ENCODE measurements around the gene TUB. TPM values are rescaled to one million over a fixed set of nuclear protein-coding genes. Genes with fewer than 3 reads are reported as not detected.

The TUB gene
- total RNA-seq, 2 experiments from 2014 or later = 0.67 to 0.69 TPM

- peaks cover 18% of the 10 kb centered on the region for H3K27me3 Mint-ChIP-seq (ENCODE audit: low read depth)
- no peaks in the 10 kb centered on the region for H3K36me3 Mint-ChIP-seq (ENCODE audit: low read depth)
- H3K4me3 Mint-ChIP-seq = no peak overlapping the region
- no peak overlapping the region for H3K27ac Mint-ChIP-seq
- H3K9me3 Mint-ChIP-seq = no peaks in the 10 kb centered on the region
- H3K4me1 Mint-ChIP-seq (ENCODE audit: low read depth) = peaks cover 2% of the 10 kb centered on the region
- intact Hi-C loops (cut with micrococcal nuclease) = loop anchor here (1.0 kb wide), 1 partner anchor 81 kb away; no protein-coding TSS in a partner anchor
- CTCF ChIA-PET = interaction anchor here (1.5 to 10.8 kb wide), 5 partner anchors 11 to 101 kb away, joined by 3 to 90 read pairs (median 8); partner anchors contain the start of gene EIF3F
- no peak for DNase-seq
Observed at GRCh38 chr11:8087756-8088155, 6.7 kb downstream of the TUB start.

GRCh38 chr11:8089791-8090510 lies 8.9 kb downstream of the TUB start:
- no peak for DNase-seq
- intact Hi-C loops (cut with micrococcal nuclease) = loop anchor here (2.0 to 10.0 kb wide), 2 partner anchors 197 to 405 kb away; no protein-coding TSS in a partner anchor
- no peak overlapping the region for H3K27ac Mint-ChIP-seq
- CTCF ChIA-PET = interaction anchor here (0.6 to 10.8 kb wide), 14 partner anchors 8 to 197 kb away, joined by 3 to 90 read pairs (median 4); no protein-coding TSS in a partner anchor
- peaks cover 4% of the 10 kb centered on the region for H3K27me3 Mint-ChIP-seq (ENCODE audit: low read depth)
- peaks cover 2% of the 10 kb centered on the region for H3K4me1 Mint-ChIP-seq (ENCODE audit: low read depth)
- H3K36me3 Mint-ChIP-seq (ENCODE audit: low read depth) = no peaks in the 10 kb centered on the region
- no peaks in the 10 kb centered on the region for H3K9me3 Mint-ChIP-seq
- no peak overlapping the region for H3K4me3 Mint-ChIP-seq

GRCh38 chr11:8090756-8091155 lies 9.7 kb downstream of the TUB start:
- no peak overlapping the region for H3K27ac Mint-ChIP-seq
- intact Hi-C loops (cut with micrococcal nuclease) = loop anchor here (1.0 to 10.0 kb wide), 3 partner anchors 84 to 406 kb away; no protein-coding TSS in a partner anchor

GRCh38 chr11:8091721-8092120 lies 10.7 kb downstream of the TUB start:
- Mint-ChIP-seq H3K9me3 (no peaks in the 10 kb centered on the region), H3K27me3 (ENCODE audit: low read depth) (no peaks in the 10 kb centered on the region), H3K4me3 (no peak overlapping the region), H3K4me1 (ENCODE audit: low read depth) (peaks cover 2% of the 10 kb centered on the region), H3K27ac (no peak overlapping the region), H3K36me3 (ENCODE audit: low read depth) (no peaks in the 10 kb centered on the region)
- DNase-seq = no peak
- CTCF ChIA-PET = interaction anchor here (0.6 to 10.8 kb wide), 9 partner anchors 8 to 199 kb away, joined by 3 to 90 read pairs (median 5); no protein-coding TSS in a partner anchor
- intact Hi-C loops (cut with micrococcal nuclease) = loop anchor here (1.0 to 10.0 kb wide), 4 partner anchors 58 to 407 kb away; no protein-coding TSS in a partner anchor

More at GRCh38 chr11:8090756-8091155, 9.7 kb downstream of the TUB start:
- H3K4me3 Mint-ChIP-seq = no peak overlapping the region
- H3K27me3 Mint-ChIP-seq (ENCODE audit: low read depth) = peaks cover under 1% of the 10 kb centered on the region
- DNase-seq = peak; percentile 60
- no peaks in the 10 kb centered on the region for H3K36me3 Mint-ChIP-seq (ENCODE audit: low read depth)
- H3K9me3 Mint-ChIP-seq = no peaks in the 10 kb centered on the region
- CTCF ChIA-PET = interaction anchor here (1.0 to 10.8 kb wide), 14 partner anchors 9 to 198 kb away, joined by 3 to 90 read pairs (median 4); no protein-coding TSS in a partner anchor
- H3K4me1 Mint-ChIP-seq (ENCODE audit: low read depth) = peaks cover 2% of the 10 kb centered on the region

GRCh38 chr11:8092587-8093424 lies 11.8 kb downstream of the TUB start:
- CTCF ChIA-PET = interaction anchor here (0.6 to 10.8 kb wide), 6 partner anchors 11 to 543 kb away, joined by 3 to 90 read pairs (median 4); no protein-coding TSS in a partner anchor
- peak; percentile 69 for DNase-seq
- no peak overlapping the region for H3K4me3 Mint-ChIP-seq
- intact Hi-C loops (cut with micrococcal nuclease) = loop anchor here (1.0 to 10.0 kb wide), 2 partner anchors 60 to 408 kb away; no protein-coding TSS in a partner anchor
- H3K27ac Mint-ChIP-seq = no peak overlapping the region
- no peaks in the 10 kb centered on the region for H3K36me3 Mint-ChIP-seq (ENCODE audit: low read depth)
- no peaks in the 10 kb centered on the region for H3K9me3 Mint-ChIP-seq
- H3K4me1 Mint-ChIP-seq (ENCODE audit: low read depth) = peaks cover 2% of the 10 kb centered on the region
- no peaks in the 10 kb centered on the region for H3K27me3 Mint-ChIP-seq (ENCODE audit: low read depth)

GRCh38 chr11:8093931-8094575 lies 13.0 kb downstream of the TUB start:
- Mint-ChIP-seq H3K4me1 (ENCODE audit: low read depth) (peaks cover 2% of the 10 kb centered on the region), H3K4me3 (no peak overlapping the region), H3K36me3 (ENCODE audit: low read depth) (no peaks in the 10 kb centered on the region), H3K9me3 (no peaks in the 10 kb centered on the region), H3K27ac (no peak overlapping the region), H3K27me3 (ENCODE audit: low read depth) (no peaks in the 10 kb centered on the region)
- intact Hi-C loops (cut with micrococcal nuclease) = loop anchor here (10.0 kb wide), 1 partner anchor 409 kb away; no protein-coding TSS in a partner anchor
- no peak for DNase-seq
- CTCF ChIA-PET = interaction anchor here (1.2 to 10.8 kb wide), 5 partner anchors 10 to 89 kb away, joined by 3 to 90 read pairs (median 4); no protein-coding TSS in a partner anchor

- no peak overlapping the region for H3K27ac Mint-ChIP-seq
- peaks cover 2% of the 10 kb centered on the region for H3K4me1 Mint-ChIP-seq (ENCODE audit: low read depth)
- H3K36me3 Mint-ChIP-seq (ENCODE audit: low read depth) = no peaks in the 10 kb centered on the region
- H3K9me3 Mint-ChIP-seq = no peaks in the 10 kb centered on the region
- no peaks in the 10 kb centered on the region for H3K27me3 Mint-ChIP-seq (ENCODE audit: low read depth)
- H3K4me3 Mint-ChIP-seq = no peak overlapping the region
- DNase-seq = no peak
- CTCF ChIA-PET = interaction anchor here (1.2 to 10.8 kb wide), 5 partner anchors 9 to 89 kb away, joined by 3 to 90 read pairs (median 4); no protein-coding TSS in a partner anchor
- intact Hi-C loops (cut with micrococcal nuclease) = loop anchor here (10.0 kb wide), 1 partner anchor 410 kb away; no protein-coding TSS in a partner anchor
Observed at GRCh38 chr11:8094656-8095055, 13.6 kb downstream of the TUB start.

GRCh38 chr11:8095371-8095770 lies 14.4 kb downstream of the TUB start:
- H3K27ac Mint-ChIP-seq = no peak overlapping the region
- DNase-seq = no peak
- no peaks in the 10 kb centered on the region for H3K27me3 Mint-ChIP-seq (ENCODE audit: low read depth)
- no peaks in the 10 kb centered on the region for H3K36me3 Mint-ChIP-seq (ENCODE audit: low read depth)
- peaks cover 2% of the 10 kb centered on the region for H3K4me1 Mint-ChIP-seq (ENCODE audit: low read depth)
- H3K9me3 Mint-ChIP-seq = no peaks in the 10 kb centered on the region
- intact Hi-C loops (cut with micrococcal nuclease) = loop anchor here (10.0 kb wide), 1 partner anchor 411 kb away; no protein-coding TSS in a partner anchor
- H3K4me3 Mint-ChIP-seq = no peak overlapping the region
- CTCF ChIA-PET = interaction anchor here (1.1 to 10.8 kb wide), 6 partner anchors 9 to 108 kb away, joined by 3 to 90 read pairs (median 4); partner anchors contain the start of gene EIF3F

GRCh38 chr11:8095806-8096522 lies 15.0 kb downstream of the TUB start:
- Mint-ChIP-seq H3K4me1 (ENCODE audit: low read depth) (peaks cover 2% of the 10 kb centered on the region), H3K36me3 (ENCODE audit: low read depth) (no peaks in the 10 kb centered on the region), H3K27me3 (ENCODE audit: low read depth) (no peaks in the 10 kb centered on the region), H3K9me3 (no peaks in the 10 kb centered on the region), H3K4me3 (no peak overlapping the region), H3K27ac (no peak overlapping the region)
- CTCF ChIA-PET = interaction anchor here (0.6 to 10.8 kb wide), 8 partner anchors 9 to 109 kb away, joined by 3 to 92 read pairs (median 4); partner anchors contain the start of gene EIF3F
- intact Hi-C loops (cut with micrococcal nuclease) = loop anchor here (10.0 kb wide), 1 partner anchor 411 kb away; no protein-coding TSS in a partner anchor
- DNase-seq = no peak

- intact Hi-C loops (cut with micrococcal nuclease) = loop anchor here (10.0 kb wide), 1 partner anchor 412 kb away; no protein-coding TSS in a partner anchor
Observed at GRCh38 chr11:8096575-8096974, 15.6 kb downstream of the TUB start.

More at GRCh38 chr11:8096575-8096974, 15.6 kb downstream of the TUB start:
- no peak for DNase-seq
- H3K36me3 Mint-ChIP-seq (ENCODE audit: low read depth) = no peaks in the 10 kb centered on the region
- CTCF ChIA-PET = interaction anchor here (0.6 to 9.7 kb wide), 6 partner anchors 10 to 109 kb away, joined by 3 to 92 read pairs (median 9); partner anchors contain the start of gene EIF3F
- no peaks in the 10 kb centered on the region for H3K27me3 Mint-ChIP-seq (ENCODE audit: low read depth)
- H3K4me1 Mint-ChIP-seq (ENCODE audit: low read depth) = peaks cover 2% of the 10 kb centered on the region
- no peak overlapping the region for H3K4me3 Mint-ChIP-seq
- H3K27ac Mint-ChIP-seq = no peak overlapping the region
- H3K9me3 Mint-ChIP-seq = no peaks in the 10 kb centered on the region
